GM19023 (cell line): ENCODE data around the gene DTNB.
"Not testable (repeated sequence)": the region's sequence is repeated elsewhere in the genome, so short reads cannot be mapped to it uniquely, and the experiment has no call there.

ENCODE experiments used
- ATAC-seq: cut with Tn5 transposase; IDR thresholded peaks from one replicate; pipeline ENCODE4 v1.9.1; 2021; ENCODE audit warnings: mild to moderate bottlenecking, moderate library complexity; ENCODE audit not compliant: unreplicated experiment

The DTNB gene

DNA sequence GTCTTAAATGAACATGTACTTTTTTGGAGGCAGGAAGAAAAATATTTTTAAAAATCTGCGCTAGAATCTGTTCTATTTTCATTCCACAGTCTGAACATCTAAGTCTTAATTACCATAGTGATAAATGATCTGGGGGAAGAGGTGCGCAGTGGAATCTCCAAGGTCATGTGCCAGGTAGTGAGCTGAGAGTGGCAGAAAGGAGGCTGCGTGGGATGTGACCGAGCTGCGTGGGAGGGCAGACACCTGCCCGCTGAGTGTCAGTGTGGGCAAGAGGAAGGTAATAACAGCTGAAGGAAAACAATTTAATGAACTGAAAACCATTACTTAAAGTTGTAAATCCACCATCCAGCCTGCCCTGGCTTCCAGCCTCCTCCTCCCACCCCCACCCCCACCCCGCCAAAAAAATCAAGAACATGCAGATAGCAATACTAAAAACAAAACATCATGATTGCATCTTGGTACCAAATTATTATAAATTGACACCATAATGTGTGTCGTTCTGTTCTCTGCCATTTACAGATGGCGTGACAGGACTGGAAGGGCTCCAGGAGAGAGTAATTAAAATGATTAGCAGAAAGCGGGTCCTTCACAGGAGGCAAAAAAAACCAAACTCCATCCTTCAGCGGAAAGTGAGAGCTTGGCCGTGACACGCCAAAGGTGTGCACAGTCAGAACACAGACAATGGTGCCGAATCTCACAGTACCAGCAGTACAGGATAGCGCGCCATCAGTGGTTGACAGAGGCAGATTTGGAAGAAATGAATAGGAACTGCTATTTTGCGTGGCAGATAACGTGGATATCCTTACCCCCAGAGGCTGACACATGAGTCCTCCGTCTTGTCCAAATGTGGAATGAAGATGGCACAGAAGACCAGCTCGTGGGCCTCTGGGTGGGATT lies 11.4 kb upstream of the DTNB start:
- ATAC-seq: no peak

DNA sequence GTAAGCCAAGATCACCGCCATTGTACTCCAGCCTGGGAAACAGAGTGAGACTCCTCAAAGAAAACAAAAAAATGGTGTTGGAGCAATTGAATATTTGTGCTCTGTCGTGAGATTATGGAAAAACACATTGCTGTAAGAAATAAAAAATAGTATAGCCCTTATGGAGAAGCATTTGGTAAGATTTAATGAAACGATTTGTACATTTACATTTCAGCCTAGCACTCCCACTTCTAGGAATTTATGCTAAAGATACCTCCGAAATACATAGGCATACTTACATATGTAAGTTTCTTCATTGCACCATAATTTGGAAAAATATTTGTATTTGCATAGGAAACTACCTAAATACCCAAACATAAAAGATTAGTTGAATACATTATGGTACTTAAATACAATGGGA lies 8.7 kb upstream of the DTNB start:
- no peak for ATAC-seq

DNA sequence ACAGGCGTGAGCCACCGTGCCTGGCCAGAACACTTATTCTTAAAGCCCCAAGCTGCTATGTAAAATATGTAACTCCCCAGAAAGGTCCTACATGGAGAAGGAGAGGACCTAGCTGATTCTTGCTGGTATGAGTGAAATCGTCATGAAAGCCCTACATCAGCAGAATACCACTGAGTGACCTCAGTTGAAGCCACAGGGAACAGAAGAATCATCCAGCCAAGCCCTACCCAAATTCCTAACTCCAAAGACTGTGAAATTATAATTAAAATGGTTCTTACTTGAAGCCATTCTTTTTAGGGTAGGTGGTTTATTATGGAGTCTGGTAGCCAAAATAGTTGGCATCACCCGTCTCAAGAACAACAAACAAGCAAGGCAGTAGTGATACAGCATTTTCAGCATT lies 4.5 kb upstream of the DTNB start:
- no peak for ATAC-seq

DNA sequence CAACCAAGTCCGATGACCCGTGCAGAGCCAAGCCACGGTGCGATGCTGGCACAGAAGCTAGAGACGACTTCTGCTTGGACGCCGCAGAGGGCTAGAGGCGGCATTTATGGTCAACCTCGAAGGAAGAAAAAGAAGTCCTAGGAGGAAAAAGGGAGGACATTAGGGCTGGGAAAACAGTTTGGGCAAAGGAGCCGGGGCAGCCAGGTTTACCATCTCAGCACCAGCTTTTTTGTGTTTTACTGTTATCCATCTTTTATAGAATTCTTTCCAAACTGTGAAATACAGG lies 643 bp upstream of the DTNB start:
- ATAC-seq: no peak

DNA sequence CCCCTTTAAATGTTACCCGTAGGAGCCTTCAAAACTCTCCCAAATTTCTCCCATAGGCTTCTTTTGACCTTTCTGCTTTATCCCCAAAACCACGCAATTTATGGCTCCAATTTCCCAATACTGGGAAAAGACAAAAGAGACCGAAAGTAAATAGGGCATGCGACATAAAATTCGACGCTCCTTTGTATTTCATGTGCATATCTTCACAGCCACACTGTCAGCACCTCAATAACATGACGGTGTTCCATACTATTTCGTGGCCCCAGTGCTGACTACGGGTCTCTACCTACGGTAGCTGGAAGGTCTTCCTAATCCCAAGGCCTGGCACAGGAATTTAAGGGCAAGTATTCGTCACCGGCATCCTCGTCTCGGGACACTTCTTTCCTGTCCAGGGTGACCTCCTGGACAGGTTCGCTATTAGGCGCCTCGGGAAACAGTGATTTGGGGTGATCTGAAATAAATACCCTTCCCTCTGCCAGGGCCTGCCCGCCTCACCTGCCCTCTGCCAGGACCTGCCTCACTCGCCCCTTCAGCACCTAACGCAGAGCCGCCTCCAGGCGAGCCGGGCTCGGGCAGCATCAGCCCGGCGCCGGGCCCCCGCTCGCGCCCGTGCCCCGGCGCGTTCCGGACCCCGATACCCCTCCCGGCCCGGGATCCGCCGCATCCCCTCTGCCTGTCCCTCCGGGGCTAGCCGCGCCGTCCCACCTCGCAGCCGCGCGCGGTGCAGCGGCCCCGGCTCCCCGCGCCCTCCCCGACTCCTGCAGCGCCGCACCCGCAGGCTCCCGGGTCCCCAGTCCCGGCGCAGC lies 680 bp downstream of the DTNB start:
- peak; percentile 73 for ATAC-seq

DNA sequence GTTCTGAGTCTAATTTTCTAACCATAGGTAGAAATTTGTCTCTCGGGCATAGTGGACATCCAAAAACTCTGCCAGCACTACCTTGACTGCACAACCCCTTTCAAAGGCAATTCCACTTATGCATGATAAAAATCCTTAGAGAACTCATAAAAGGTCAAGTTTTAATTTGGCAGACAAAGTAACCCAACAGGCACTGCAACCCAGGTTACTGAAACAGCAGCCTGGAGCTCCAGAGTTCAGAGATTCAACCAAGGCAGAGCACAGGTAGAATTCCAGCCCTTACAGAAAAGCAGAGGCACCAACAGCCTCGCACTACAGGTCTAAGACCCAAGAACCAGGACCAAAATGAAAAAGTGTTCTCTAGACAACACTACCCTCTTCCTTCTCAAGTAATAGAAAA lies 1.8 kb downstream of the DTNB start:
- ATAC-seq: no peak

DNA sequence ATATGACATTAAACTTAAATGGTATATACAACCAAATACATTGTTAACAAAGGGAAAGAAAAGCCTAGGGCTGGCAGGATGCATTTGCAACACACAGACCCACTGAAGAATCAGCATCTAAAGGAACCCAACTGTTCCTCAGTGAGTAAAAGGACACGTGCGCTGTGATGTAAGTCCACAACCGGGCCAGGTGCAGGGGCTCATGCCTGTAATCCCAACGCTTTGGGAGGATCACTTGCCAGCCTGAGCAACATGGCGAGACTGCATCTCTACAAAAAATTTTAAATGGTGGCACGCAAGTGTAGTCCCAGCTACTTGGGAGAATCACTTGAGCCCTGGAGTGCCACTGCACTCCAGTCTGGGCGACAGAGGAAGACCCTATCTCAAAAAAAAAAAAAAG lies 3.9 kb downstream of the DTNB start:
- ATAC-seq: no peak

DNA sequence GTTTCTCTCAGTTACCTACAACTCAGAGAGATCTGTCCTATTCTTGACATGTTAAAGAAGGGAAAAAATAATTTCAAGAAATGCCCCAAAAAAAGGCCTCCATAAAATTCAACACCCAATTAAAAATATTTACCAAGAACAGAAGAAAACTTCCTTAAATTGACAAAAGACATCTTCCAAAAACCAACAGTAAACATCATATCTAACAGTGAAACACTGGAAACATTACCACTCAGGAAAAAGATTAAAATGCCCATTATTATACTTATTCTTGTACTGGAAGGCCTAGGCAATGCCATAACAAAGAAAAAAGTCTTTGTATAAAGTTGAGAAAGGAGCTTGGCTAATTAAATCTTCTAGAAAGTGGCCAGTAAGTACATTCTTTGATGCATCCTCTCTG lies 7.2 kb downstream of the DTNB start:
- no peak for ATAC-seq

DNA sequence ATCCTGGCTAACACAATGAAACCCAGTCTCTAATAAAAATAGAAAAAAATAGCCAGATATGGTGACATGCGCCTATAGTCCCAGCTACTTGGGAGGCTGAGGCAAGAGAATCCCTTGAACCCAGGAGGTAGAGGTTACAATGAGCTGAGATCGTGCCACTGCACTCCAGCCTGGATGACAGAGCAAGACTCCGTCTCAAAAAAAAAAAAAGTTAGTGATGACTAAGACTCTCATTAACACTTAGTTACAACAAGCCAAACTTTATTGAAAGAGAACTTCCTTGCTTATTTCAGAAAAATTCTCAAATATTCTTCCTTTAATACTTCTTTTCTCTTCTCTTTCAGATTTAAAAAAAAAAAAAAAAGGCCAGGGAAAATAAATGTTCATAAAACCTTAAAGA lies 7.9 kb downstream of the DTNB start:
- ATAC-seq: not testable (repeated sequence)

DNA sequence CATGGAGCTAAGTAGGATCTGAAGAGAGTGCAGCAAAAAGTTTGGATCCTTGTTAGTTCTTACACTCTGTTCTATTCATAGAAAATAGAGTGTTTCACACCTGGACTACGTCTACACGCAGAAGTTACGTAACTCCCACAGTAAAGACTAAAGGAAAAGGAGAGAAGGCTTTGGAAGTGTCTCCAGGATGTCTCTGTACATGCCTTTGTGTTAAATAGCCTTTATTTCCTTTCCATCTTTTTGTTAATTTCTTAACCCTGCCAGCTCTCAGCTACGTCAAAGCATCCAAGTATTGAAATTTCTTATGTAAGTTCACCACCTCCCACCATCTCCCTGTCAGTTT lies 8.4 kb downstream of the DTNB start:
- no peak for ATAC-seq

DNA sequence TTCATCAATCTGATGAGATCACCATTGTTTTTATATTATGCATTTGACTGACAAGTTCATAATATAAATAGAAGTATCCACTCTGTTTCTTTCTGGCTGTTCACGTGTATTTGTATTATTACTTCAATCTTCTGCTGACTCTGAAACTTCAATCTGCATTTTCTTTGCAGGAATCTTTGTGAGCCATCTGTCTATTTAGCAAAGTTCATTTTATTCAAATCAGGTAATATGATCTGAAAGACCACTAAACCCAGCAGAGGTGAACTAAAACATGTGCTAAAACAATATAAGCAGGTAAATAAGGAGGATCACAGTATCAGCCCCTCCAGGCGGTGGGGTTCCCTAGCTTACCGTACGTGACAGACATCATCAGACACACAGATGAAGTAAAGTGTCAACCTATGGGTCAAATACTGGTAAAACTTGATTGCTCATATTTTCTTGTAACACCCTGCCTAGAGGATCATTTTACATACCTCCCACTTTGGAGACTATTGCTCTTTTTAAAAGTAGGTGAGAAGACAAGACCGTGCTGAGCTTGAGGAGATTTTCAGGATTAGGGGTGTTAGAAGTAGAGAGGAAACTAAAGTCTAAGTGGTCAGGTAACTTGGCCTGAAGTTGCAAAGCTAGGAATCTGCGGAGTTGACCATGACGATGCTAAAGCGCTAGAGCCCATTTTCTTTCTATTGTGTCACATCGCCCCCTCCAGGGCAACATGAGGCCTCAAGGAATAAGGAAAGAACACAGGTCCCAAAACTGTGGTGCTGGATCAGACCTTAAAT lies 9.0 kb downstream of the DTNB start:
- no peak for ATAC-seq

DNA sequence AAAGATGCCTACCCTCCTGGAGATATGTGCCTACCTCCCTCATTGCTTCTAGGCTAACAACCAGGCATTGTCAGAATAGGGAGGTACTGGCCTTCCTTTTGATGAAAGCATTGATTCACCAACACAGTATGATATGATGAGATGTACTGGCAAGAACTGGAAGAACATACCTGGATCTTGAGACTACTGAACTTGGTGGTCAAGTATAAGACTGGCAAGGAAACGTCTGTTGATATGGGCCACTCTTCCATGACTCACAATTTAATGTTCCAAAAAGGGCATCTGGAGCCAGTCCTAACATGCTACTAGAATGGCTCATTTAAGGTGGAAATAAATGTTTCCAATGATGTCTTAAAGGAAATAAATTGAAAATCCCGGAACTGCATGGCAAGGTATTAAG lies 18.1 kb downstream of the DTNB start:
- ATAC-seq: no peak

DNA sequence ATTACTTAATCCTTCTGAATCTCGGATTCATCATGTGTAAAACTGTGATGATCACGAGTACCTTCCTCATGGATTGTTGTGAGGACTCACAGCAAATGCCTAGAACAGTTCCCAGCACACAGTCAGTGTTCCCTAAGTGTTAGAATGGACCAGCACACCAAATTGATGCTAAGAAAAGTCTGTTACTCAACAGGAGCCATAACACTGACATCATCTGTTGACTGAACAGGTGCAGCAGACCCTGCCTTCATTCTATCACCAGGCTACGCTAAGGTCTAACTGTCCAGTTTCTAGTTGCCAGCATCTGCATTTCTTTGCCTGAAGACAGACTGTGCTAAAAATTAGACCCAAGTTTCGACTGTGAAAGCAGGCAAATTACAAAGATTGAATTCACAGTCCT lies 18.6 kb downstream of the DTNB start:
- ATAC-seq: no peak

DNA sequence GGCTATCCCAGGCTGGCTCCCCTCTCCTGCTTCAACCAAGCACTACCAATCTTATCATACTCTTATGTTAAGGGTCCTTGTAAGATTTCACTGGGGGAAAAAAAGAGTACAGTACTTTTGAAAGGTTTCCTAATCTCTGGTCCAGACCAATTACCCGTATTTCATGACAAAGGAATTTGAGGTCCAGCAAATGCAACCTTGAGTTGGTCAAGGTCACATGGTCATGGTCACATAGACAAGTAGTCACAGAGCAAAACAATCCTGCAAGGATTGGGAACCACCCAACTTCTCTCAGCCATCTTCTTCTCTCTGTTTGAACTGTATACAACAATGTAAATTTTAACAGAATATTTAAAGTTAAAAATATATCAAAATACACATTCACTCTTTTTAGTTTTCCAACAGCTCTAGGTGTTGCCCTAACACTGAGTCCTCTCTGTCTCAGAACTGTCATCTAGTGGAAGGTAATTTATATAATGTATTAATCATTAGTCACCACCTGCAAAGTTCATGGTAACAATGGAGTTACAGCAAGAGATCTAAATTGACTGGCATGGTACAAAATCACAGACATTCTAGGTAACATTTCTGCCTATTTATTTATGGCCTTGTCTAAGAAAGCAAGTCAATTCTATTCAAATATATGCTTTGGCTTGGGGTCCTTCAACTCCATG lies 21.5 kb downstream of the DTNB start:
- ATAC-seq: no peak

DNA sequence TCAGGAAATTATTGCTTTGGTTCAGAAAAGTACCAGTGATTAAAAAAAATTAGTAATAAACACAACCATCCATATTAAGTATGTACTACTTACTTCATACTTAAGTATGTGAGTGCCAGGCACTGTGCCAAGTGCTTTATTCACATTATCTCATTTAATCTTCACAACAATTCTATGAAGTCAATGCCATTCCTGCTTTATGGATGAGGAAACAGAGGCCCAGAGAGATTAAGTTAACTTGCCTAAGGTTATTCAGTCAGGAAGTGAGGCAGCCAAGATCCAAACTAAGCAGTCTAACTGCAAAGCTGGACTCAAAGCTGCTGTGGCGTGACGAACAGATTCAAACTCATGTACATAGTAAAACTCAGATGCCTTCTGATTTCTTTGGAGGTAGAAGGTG lies 22.3 kb downstream of the DTNB start:
- no peak for ATAC-seq

DNA sequence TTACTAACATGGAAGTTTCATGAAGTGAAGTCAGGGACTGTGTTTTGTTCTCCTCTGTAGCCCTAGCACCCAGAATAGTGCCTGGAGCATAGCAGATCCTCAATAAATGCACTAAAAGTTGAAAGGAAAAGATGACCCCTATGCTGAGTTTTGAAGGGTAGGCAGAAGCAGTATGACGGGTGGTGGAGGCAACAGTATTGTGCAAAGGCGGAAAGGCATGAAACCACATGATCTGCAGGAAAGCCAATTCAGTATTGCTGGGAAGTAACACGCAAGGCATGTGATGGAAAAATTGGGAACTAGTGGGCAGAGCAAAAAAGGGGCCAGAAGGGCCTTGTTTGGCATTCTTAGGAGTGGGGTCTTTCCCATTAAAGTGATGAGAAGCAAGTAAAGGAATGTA lies 23.1 kb downstream of the DTNB start:
- ATAC-seq: no peak

DNA sequence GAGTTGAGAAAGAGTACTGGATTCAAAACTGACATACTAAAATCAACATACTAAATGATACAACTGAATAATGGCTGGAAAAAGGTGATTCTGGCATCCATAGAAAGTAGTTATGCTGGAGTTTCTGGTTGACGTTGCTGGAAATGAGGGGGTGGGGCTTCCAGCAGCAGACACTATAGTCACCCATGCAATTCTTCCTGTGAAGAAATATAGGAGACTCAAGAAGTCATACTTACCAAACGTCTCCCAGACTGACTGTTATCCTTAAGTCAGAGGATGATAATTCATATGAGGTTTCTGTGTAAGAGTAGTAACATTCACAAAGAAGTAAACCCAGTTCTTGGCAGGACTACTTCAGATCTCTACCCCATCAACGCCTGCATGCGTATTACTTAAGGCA lies 23.6 kb downstream of the DTNB start:
- no peak for ATAC-seq

DNA sequence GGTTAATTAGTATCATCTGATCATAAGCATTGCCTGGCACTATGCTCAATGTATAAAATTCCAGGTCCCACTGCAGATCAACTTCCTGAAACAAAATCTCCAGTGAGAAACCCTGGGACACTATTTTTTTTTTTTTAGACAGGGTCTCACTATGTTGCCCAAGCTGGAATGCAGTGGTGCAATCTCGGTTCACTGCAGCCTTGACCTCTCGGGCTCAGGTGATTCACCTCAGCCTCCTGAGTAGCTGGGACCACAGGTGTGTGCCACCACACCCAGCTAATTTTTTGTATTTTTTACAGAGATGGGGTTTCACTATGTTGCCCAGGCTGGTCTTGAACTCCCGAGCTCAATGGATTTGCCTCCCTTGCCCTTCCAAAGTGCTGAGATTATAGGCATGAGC lies 31.1 kb downstream of the DTNB start:
- no peak for ATAC-seq

DNA sequence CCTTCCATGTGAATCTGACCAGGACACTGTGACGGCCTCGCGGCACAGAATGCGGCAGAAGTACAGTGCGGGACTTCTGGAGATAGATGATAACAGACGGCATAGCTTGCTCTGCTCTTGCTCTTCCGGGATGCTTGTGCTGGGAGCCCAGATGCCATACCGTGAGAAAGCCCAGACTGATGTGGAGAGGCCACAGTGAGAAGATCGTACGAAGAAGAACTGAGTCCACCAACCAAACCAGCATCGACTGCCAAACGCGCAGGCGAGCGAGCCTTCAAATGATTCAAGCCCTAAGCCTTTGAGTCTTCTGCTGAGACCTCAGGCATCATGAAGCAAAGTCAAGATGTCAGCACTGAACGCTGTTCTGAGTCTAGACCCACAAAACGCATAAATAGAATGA lies 33.7 kb downstream of the DTNB start:
- no peak for ATAC-seq

DNA sequence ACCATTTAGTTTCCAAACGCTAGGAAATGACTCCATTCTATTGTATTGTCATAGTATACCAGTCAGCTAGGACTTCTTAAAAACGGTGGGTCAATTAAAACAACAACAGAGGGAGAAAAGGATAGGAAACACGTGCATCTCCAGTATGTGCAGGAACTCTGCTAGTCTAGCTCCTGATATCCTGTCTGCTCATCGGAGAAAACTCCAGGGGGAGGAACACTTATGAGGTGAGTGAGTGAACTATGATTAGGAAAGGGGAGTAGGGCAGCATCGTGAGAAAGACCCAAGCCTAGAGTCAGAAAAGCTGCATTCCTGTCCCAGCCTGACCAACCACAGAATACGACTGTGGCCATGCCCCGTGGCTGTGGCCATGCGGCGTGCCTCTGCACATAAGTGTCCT lies 34.2 kb downstream of the DTNB start:
- ATAC-seq: no peak

DNA sequence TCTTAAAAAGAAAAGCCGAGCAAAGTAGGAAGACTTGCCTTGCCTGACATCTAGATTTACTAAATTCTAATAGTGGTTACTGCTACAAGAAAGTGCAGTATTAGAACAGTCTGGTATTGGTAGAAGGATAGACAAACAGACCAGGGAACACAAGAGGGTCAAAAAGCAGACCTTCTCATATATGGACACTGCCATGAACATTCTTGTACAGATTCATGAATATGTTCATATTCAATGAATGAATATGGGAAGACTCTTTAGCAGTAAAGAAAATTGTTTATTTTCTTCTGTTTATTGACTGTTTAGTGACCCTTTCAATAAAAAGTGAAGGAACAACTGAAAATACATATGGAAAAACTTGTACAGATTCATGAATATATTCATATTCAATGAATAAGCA lies 37.6 kb downstream of the DTNB start:
- no peak for ATAC-seq
